ENCODE results near the gene KCNH4.

GRCh38 chr17:42111265-42111636, 69.7 kb downstream of the KCNH4 start:
- TF ChIP-seq EZH2 (IDR thresholded peaks at IDR 0.05; ENCODE audit: borderline replicate concordance, low read depth, low read length, severe bottlenecking) = no peak
- no peak for TF ChIP-seq CTCF (IDR thresholded peaks at IDR 0.05; ENCODE audit: borderline replicate concordance, extremely low read depth, low read length, poor library complexity, severe bottlenecking)

Measured in DND-41 (cell line).